Heart left ventricle (tissue), 16 donors: ENCODE results near the gene ZNF213. TPM values are rescaled to one million over a fixed set of nuclear protein-coding genes. Genes with fewer than 3 reads are reported as not detected.

Source experiments
- ATAC-seq, 4 donors: fragments of 200-7000 bp; cut with Tn5 transposase; one replicate each; pipeline ENCODE4 v1.9.1; 2020 to 2022; ENCODE audit warnings: moderate library complexity in 4 of 4, mild to moderate bottlenecking in 3 of 4, moderate number of reproducible peaks in 1 of 4
- DNase-seq, 5 donors: peaks; one replicate each; pipeline ENCODE4 v3.0.0-alpha.2; 2020
- H3K27ac ChIP-seq, 12 donors: fragments of 200-600 bp; sonication (generic) in 4 of 12; one replicate each; pipeline versions ENCODE4 v1.5.0 to v1.8.0; 2016 to 2022; ENCODE audit warnings: mild to moderate bottlenecking in 2 of 12
- H3K27me3 ChIP-seq, 9 donors: fragments of 200-600 bp; sonication (generic) in 2 of 9; one replicate each; pipeline versions ENCODE4 v1.5.1 to v1.8.0; 2016 to 2022; ENCODE audit warnings: mild to moderate bottlenecking in 3 of 9
- H3K36me3 ChIP-seq, 9 donors: fragments of 200-600 bp; sonication (generic) in 2 of 9; one replicate each; pipeline versions ENCODE4 v1.5.0 to v1.8.0; 2018 to 2022; ENCODE audit warnings: mild to moderate bottlenecking in 2 of 9
- H3K4me1 ChIP-seq, 12 donors: fragments of 200-600 bp; sonication (generic) in 4 of 12; one replicate each; pipeline versions ENCODE4 v1.5.0 to v1.8.0; 2016 to 2022; ENCODE audit warnings: mild to moderate bottlenecking in 3 of 12
- H3K4me3 ChIP-seq, 12 donors: fragments of 200-600 bp; sonication (generic) in 4 of 12; one replicate each; pipeline versions ENCODE4 v1.5.0 to v1.8.0; 2017 to 2022; ENCODE audit warnings: mild to moderate bottlenecking in 9 of 12, moderate library complexity in 4 of 12
- H3K9me3 ChIP-seq, 12 donors: fragments of 200-600 bp; sonication (generic) in 4 of 12; one replicate each; pipeline versions ENCODE4 v1.5.0 to v1.8.0; 2016 to 2022; ENCODE audit warnings: mild to moderate bottlenecking in 1 of 12
- POLR2A ChIP-seq, 2 donors: fragments of 450-650 bp; IDR thresholded peaks; one replicate each; pipeline ENCODE4 v1.6.1; 2017; ENCODE audit warnings: antibody characterized with exemption in 2 of 2, mild to moderate bottlenecking in 2 of 2, moderate library complexity in 2 of 2
- WGBS, 4 donors: extraction: QIAGEN DNeasy Blood & Tissue Kit in 2 of 4; methylation state at CpG; one replicate each; pipeline versions ENCODE4 v1.1.5 to v1.1.7; 2013 to 2018; 5-methylcytosine and 5-hydroxymethylcytosine counted together
- intact Hi-C, 10 donors: fragments of 100-400 bp; cut with DNase I; formaldehyde crosslinking; loops; one replicate each; pipeline versions ENCODE4 v1.11.1 to v1.14.2; 2022
- polyA plus RNA-seq, 2 donors: library from polyadenylated mRNA; stranded (reverse); fragments of 200-250 nt; gene quantifications; one replicate each; pipeline ENCODE4 v1.2.3, GENCODE V29; 2013
- total RNA-seq, 9 donors: library from RNA; depleted of rRNA in 2 of 9; stranded (reverse); fragments of >200 nt in 2 of 9; fragmentation: NEBNext Ultra II Directional in 3 of 9; extraction: Animal tissue kit (Norgen Biotek cat#: 25700) in 3 of 9; gene quantifications; one replicate each; pipeline versions ENCODE4 v1.1.0 to v1.2.4, GENCODE V29; 2016 to 2023
- TF ChIP-seq, protein P1 (sequence below), 12 donors: fragments of 200-600 bp; sonication (generic) in 4 of 12; IDR thresholded peaks; one replicate each; pipeline versions ENCODE4 v1.5.0 to v1.8.0; 2018 to 2022; ENCODE audit warnings: antibody characterized with exemption in 12 of 12, mild to moderate bottlenecking in 5 of 12
- donor health status: ischemic (EF 13 %, LVEDD 7.1; RV severe dilation, severe dysfunction).
- donor health status: healthy with polysubstance abuse.
- donor health status: DM: no; HTN: yes; CAD: no.
- donor health status: DM: no; HTN: no; CAD: no.
- donor health status: ischemic (EF 25% LVEDD 6.9; RV normal size, moderate dysfunction).
- donor health status: ischemic (EF 25% LVEDD 5.7; RV mildly dilated, moderate dysfunction).
- donor health status: healthy.
- donor health status: DM: yes; HTN: yes; CAD: no.
- donor health status: ischemic (EF 35%, LVEDD 5.7; RV mildly dilated, moderate dysfunction).
- donor health status: nonischemic (EF 11% LVEDD 7.7; RV severe dilation, severe dysfunction).
- donor health status: DM: yes; HTN: yes; CAD: no.
- donor health status: PGD.
- donor health status: ischemic (EF 29% LVEDD 5.4; RV normal size, mild dysfunction).
- donor health status: nonischemic (EF 23%, LVEDD 6.1; RV moderate dilation, normal function).

The ZNF213 gene
- total and polyA plus RNA-seq, 11 donors, result 6.7 to 14.3 (median 8.7) TPM

DNA sequence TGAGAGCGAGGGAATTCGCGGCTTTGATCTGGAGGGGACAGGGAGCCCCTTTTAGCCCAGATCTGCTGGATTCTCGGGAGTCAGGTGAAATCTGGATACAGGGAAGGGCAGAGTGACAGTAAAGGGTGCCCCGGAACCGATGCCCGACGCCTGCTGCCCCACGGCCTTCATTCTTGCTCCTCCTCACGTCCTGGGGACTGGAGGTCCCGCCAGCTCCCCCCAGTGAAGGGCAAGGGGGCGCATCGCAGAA, 53.8 kb downstream of the ZNF213 start:
- 1 to 4% (median 2%) methylated on average over 13 of the region's 13 CpGs for WGBS, 4 donors
- DNase-seq, result no peak
- Histone ChIP-seq H3K27ac (no peak overlapping the region), H3K9me3 (no peaks in the 10 kb centered on the region), H3K4me1 (peaks cover 0 to 39% (median 13%) of the 10 kb centered on the region in 12 donors), H3K27me3 (peaks cover 54 to 100% (median 97%) of the 10 kb centered on the region in 9 donors), H3K36me3 (no peaks in the 10 kb centered on the region), H3K4me3 (peak overlapping the region in 7 of 12 donors; percentile 1 to 39 (median 23))
- intact Hi-C loops, result loop anchor here in 2 of 10 donors (10.0 kb wide), 1 partner anchor 316 kb away; the partner anchor contains the start of gene CLUAP1 (in 2 of the 2)
- ATAC-seq, result no peak
- TF ChIP-seq, protein P1, sequence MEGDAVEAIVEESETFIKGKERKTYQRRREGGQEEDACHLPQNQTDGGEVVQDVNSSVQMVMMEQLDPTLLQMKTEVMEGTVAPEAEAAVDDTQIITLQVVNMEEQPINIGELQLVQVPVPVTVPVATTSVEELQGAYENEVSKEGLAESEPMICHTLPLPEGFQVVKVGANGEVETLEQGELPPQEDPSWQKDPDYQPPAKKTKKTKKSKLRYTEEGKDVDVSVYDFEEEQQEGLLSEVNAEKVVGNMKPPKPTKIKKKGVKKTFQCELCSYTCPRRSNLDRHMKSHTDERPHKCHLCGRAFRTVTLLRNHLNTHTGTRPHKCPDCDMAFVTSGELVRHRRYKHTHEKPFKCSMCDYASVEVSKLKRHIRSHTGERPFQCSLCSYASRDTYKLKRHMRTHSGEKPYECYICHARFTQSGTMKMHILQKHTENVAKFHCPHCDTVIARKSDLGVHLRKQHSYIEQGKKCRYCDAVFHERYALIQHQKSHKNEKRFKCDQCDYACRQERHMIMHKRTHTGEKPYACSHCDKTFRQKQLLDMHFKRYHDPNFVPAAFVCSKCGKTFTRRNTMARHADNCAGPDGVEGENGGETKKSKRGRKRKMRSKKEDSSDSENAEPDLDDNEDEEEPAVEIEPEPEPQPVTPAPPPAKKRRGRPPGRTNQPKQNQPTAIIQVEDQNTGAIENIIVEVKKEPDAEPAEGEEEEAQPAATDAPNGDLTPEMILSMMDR (IDR thresholded peaks at IDR 0.05), result no peak
- no peak for TF ChIP-seq POLR2A (IDR thresholded peaks at IDR 0.05)

DNA sequence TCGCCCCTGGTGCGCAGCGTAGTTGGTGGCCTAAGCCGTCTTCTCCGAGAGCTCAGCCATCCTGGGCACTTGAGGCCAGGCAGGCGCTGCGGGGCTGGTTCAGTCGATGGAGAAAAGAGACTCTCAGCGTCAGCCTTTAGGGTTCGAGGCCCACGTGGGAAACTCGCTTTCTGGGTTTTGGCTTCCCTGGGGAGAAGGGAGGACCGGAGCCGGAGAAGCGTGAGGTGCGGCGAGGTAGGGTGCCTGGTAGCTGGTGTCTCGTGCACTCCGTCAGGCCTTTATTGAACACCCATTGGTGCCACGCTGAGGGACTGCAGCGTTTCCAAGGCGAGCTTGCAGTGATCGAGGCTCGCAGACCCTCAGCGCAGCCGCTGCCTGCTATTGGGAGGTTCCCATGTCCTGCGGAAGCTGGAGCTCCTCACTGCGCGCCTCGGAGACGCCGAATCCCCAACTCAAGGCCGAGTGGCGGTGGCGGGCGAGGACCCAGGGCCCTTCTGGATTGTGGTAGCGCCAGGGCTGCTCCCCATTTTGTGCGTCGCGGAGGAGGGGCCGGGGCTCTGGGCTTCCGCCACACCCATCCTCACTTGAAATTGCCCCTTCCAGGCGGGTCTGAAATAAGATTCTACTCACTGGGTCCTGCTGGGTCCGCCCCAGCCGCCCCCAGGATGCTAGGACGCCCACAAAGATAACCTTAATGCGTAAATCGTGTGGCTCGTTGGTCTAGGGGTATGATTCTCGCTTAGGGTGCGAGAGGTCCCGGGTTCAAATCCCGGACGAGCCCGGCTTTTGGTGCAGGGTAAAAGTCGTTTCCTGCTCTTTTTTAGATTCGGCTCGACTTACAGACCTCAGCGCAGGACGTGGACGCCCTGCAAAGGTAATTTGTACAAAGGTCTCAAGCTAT, 54.3 kb downstream of the ZNF213 start:
- TF ChIP-seq, protein P1 (IDR thresholded peaks at IDR 0.05), result no peak
- TF ChIP-seq POLR2A (IDR thresholded peaks at IDR 0.05), result no peak
- Histone ChIP-seq H3K4me3 (peak overlapping the region in 9 of 12 donors; percentile 1 to 39 (median 23)), H3K9me3 (no peaks in the 10 kb centered on the region), H3K4me1 (peaks cover 0 to 33% (median 13%) of the 10 kb centered on the region in 12 donors), H3K36me3 (no peaks in the 10 kb centered on the region), H3K27me3 (peaks cover 55 to 100% (median 97%) of the 10 kb centered on the region in 9 donors), H3K27ac (no peak overlapping the region)
- 1 to 3% (median 3%) methylated on average over 57 to 61 of the region's 61 CpGs for WGBS, 4 donors
- no peak for DNase-seq
- peak in 2 of 4 donors; percentile 9 to 39 for ATAC-seq
- intact Hi-C loops, result loop anchor here in 2 of 10 donors (10.0 kb wide), 1 partner anchor 316 kb away; the partner anchor contains the start of gene CLUAP1 (in 2 of the 2)

DNA sequence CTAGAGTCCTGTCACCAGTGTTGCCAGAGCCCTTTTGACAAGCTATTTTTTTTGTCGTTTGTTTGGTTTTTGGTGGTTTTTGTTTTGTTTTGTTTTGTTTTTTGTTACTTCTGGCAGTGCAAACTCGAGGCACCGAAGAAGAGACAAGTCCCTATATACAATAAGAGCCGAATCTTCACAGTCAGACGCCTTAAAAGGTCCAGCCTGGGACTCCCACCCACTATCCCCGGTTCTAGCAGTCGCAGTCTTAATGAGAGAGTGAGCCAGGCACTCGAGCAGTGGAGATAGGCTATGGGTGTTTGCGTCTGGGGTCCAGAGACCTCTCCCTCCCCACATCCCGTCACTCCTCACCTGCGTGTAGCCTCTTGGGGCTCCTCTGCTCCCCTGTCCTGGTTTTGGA, 55.0 kb downstream of the ZNF213 start:
- intact Hi-C loops, result loop anchor here in 3 of 10 donors (10.0 kb wide), 2 partner anchors 225 to 315 kb away; partner anchors contain the start of gene CLUAP1 (in 2 of the 3)
- peaks cover 0 to 31% (median 13%) of the 10 kb centered on the region in 12 donors for H3K4me1 ChIP-seq

More for the DNA sequence above, 55.0 kb downstream of the ZNF213 start:
- no peaks in the 10 kb centered on the region for H3K9me3 ChIP-seq
- TF ChIP-seq, protein P1 (IDR thresholded peaks at IDR 0.05), result no peak
- no peak for TF ChIP-seq POLR2A (IDR thresholded peaks at IDR 0.05)
- H3K27ac ChIP-seq, result no peak overlapping the region
- ATAC-seq, result no peak
- WGBS, 4 donors, result 15 to 24% (median 18%) methylated on average over 11 of the region's 11 CpGs
- no peaks in the 10 kb centered on the region for H3K36me3 ChIP-seq
- peak overlapping the region in 1 of 12 donors; percentile 34 for H3K4me3 ChIP-seq
- no peak for DNase-seq
- peaks cover 62 to 100% (median 97%) of the 10 kb centered on the region in 9 donors for H3K27me3 ChIP-seq
